MM.1S (cell line): ENCODE data around the gene CD46.
A peak's percentile ranks its signal among the peaks of the same experiment; 100 is the strongest.

Source experiments
- DNase-seq: peaks from one replicate; pipeline ENCODE4 v3.0.0-alpha.2; 2015
- H2AFZ ChIP-seq: fragments of 300-600 bp; sonication (generic); 2 replicates; pipeline ENCODE4 v1.6.0; 2016; ENCODE audit warnings: antibody characterized with exemption, low read length
- H3F3A ChIP-seq: fragments of 300-600 bp; sonication (generic); 2 replicates; pipeline ENCODE4 v1.6.1; 2016; ENCODE audit warnings: mild to moderate bottlenecking, antibody characterized with exemption, low read length, moderate library complexity, mixed read lengths; ENCODE audit not compliant: insufficient read depth
- H3K27ac ChIP-seq: fragments of 300-600 bp; sonication (generic); 2 replicates; pipeline ENCODE4 v1.5.1; 2016; ENCODE audit warnings: mild to moderate bottlenecking, low read length
- H3K27me3 ChIP-seq: fragments of 300-600 bp; sonication (generic); replicated peaks from 2 replicates; pipeline ENCODE4 v1.6.0; 2016; ENCODE audit warnings: low read length; ENCODE audit not compliant: insufficient read depth
- H3K36me3 ChIP-seq: fragments of 300-600 bp; sonication (generic); replicated peaks from 2 replicates; pipeline ENCODE4 v1.6.1; 2016; ENCODE audit warnings: mild to moderate bottlenecking, low read length, mixed read lengths; ENCODE audit not compliant: insufficient read depth
- H3K4me1 ChIP-seq: fragments of 300-600 bp; sonication (generic); 2 replicates; pipeline ENCODE4 v1.6.1; 2016; ENCODE audit warnings: low read length, mixed read lengths
- H3K4me2 ChIP-seq: fragments of 300-600 bp; sonication (generic); 2 replicates; pipeline ENCODE4 v1.6.0; 2016; ENCODE audit warnings: low read depth, low read length
- H3K4me3 ChIP-seq: fragments of 300-600 bp; sonication (generic); 2 replicates; pipeline ENCODE4 v1.5.1; 2016; ENCODE audit warnings: low read length, mixed read lengths
- H3K79me2 ChIP-seq: fragments of 300-600 bp; sonication (generic); 2 replicates; pipeline ENCODE4 v1.6.1; 2016; ENCODE audit warnings: mixed run types, low read length, mixed read lengths
- H3K9ac ChIP-seq: fragments of 300-600 bp; sonication (generic); 2 replicates; pipeline ENCODE4 v1.6.1; 2016; ENCODE audit warnings: low read length, mixed read lengths
- H3K9me2 ChIP-seq: fragments of 300-600 bp; sonication (generic); replicated peaks from 2 replicates; pipeline ENCODE4 v1.6.1; 2016; ENCODE audit warnings: mild to moderate bottlenecking, low read length, mixed read lengths; ENCODE audit not compliant: insufficient read depth
- H3K9me3 ChIP-seq: fragments of 300-600 bp; sonication (generic); replicated peaks from 2 replicates; pipeline ENCODE4 v1.6.1; 2016; ENCODE audit warnings: mild to moderate bottlenecking, low read length, mixed read lengths; ENCODE audit not compliant: insufficient read depth
- H4K20me1 ChIP-seq: fragments of 300-600 bp; sonication (generic); 2 replicates; pipeline ENCODE4 v1.6.1; 2016; ENCODE audit warnings: mild to moderate bottlenecking, low read length, moderate library complexity, mixed read lengths; ENCODE audit not compliant: insufficient read depth
- EZH2 ChIP-seq: fragments of 300-600 bp; sonication (generic); optimal IDR thresholded peaks from 2 replicates; pipeline ENCODE3; 2017; ENCODE audit warnings: low read depth, mild to moderate bottlenecking, antibody characterized with exemption, low read length, mixed read lengths
- EZH2phosphoT487 ChIP-seq: fragments of 300-600 bp; sonication (generic); IDR thresholded peaks from 2 replicates; pipeline ENCODE4 v1.6.1; 2018; ENCODE audit warnings: antibody characterized with exemption, low read length
- TF ChIP-seq, protein P1 (sequence below): fragments of 300-600 bp; sonication (generic); IDR thresholded peaks from 2 replicates; pipeline ENCODE4 v1.5.1; 2016; ENCODE audit warnings: antibody characterized with exemption, low read length, mixed read lengths

Gene CD46

GRCh38 chr1:207820568-207821463, 69.0 kb downstream of the CD46 start:
- Histone ChIP-seq H3F3A (peaks cover 23% of the 10 kb centered on the region), H3K4me1 (peaks cover 39% of the 10 kb centered on the region), H2AFZ (no peak overlapping the region), H3K27ac (no peak overlapping the region), H3K9ac (no peak overlapping the region), H3K4me3 (peak overlapping the region; percentile 77; the same call in 1 of the 2 replicates), H4K20me1 (no peaks in the 10 kb centered on the region; the same call in 1 of the 2 replicates), H3K9me3 (no peaks in the 10 kb centered on the region), H3K79me2 (peaks cover 89% of the 10 kb centered on the region), H3K9me2 (no peaks in the 10 kb centered on the region), H3K36me3 (no peaks in the 10 kb centered on the region), H3K4me2 (peak overlapping the region; percentile 89; the same call in 1 of the 2 replicates), H3K27me3 (no peaks in the 10 kb centered on the region)
- DNase-seq, result no peak
- TF ChIP-seq, protein P1, sequence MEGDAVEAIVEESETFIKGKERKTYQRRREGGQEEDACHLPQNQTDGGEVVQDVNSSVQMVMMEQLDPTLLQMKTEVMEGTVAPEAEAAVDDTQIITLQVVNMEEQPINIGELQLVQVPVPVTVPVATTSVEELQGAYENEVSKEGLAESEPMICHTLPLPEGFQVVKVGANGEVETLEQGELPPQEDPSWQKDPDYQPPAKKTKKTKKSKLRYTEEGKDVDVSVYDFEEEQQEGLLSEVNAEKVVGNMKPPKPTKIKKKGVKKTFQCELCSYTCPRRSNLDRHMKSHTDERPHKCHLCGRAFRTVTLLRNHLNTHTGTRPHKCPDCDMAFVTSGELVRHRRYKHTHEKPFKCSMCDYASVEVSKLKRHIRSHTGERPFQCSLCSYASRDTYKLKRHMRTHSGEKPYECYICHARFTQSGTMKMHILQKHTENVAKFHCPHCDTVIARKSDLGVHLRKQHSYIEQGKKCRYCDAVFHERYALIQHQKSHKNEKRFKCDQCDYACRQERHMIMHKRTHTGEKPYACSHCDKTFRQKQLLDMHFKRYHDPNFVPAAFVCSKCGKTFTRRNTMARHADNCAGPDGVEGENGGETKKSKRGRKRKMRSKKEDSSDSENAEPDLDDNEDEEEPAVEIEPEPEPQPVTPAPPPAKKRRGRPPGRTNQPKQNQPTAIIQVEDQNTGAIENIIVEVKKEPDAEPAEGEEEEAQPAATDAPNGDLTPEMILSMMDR, result no peak
- TF ChIP-seq EZH2phosphoT487, result no peak
- TF ChIP-seq EZH2, result no peak

- peak overlapping the region; percentile 89; the same call in 1 of the 2 replicates for H3K9ac ChIP-seq
- no peak for DNase-seq
- no peaks in the 10 kb centered on the region; the same call in 1 of the 2 replicates for H4K20me1 ChIP-seq
- H3K27me3 ChIP-seq, result no peaks in the 10 kb centered on the region
- H2AFZ ChIP-seq, result no peak overlapping the region
- H3K79me2 ChIP-seq, result peaks cover 84% of the 10 kb centered on the region
- peak overlapping the region; percentile 91; the same call in 1 of the 2 replicates for H3K27ac ChIP-seq
- peak overlapping the region; percentile 89 for H3K4me2 ChIP-seq
- TF ChIP-seq, protein P1, result no peak
- TF ChIP-seq EZH2 (no peak), EZH2phosphoT487 (no peak)
- H3K9me3 ChIP-seq, result no peaks in the 10 kb centered on the region
- peak overlapping the region; percentile 77 for H3K4me3 ChIP-seq
- peaks cover 36% of the 10 kb centered on the region for H3K4me1 ChIP-seq
- no peaks in the 10 kb centered on the region for H3K9me2 ChIP-seq
- H3F3A ChIP-seq, result peaks cover 31% of the 10 kb centered on the region
- no peaks in the 10 kb centered on the region for H3K36me3 ChIP-seq
Measured at GRCh38 chr1:207821464-207822045, 69.7 kb downstream of the CD46 start.

DNA sequence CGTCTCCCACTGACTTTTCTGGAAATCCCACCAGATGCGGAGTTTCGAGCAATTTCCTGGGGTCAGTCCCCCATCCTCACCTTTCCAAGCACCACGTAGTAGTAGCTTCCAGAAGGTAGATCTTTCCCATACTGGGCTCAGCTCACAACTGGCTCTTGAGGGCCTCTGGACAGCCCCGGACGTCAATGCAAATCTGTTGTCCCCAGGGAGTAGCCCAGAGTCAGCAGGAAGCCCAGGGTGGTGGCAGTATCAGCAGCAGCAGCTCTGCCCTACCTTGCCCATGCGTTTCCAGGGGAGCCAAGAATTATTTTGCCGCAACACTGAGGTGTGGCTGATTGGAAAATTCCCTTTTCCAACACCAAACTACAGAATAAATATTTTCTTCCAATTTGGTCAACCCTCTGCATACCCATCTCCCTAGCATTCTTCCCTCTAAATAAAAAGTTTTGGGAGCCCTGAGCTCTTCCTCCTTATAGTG, 70.3 kb downstream of the CD46 start:
- no peaks in the 10 kb centered on the region for H3K36me3 ChIP-seq
- peak overlapping the region; percentile 89 for H3K9ac ChIP-seq
- no peaks in the 10 kb centered on the region for H3K9me3 ChIP-seq
- peaks cover 37% of the 10 kb centered on the region for H3F3A ChIP-seq
- no peaks in the 10 kb centered on the region for H3K27me3 ChIP-seq
- no peaks in the 10 kb centered on the region for H3K9me2 ChIP-seq
- H3K4me2 ChIP-seq, result peak overlapping the region; percentile 89
- DNase-seq, result peak; percentile 53
- H3K4me1 ChIP-seq, result peaks cover 42% of the 10 kb centered on the region
- H2AFZ ChIP-seq, result no peak overlapping the region
- peak overlapping the region; percentile 91; the same call in 1 of the 2 replicates for H3K27ac ChIP-seq
- peak overlapping the region; percentile 77 for H3K4me3 ChIP-seq
- TF ChIP-seq EZH2phosphoT487, result no peak
- TF ChIP-seq EZH2, result no peak
- TF ChIP-seq, protein P1, result no peak
- no peaks in the 10 kb centered on the region; the same call in 1 of the 2 replicates for H4K20me1 ChIP-seq
- H3K79me2 ChIP-seq, result peaks cover 84% of the 10 kb centered on the region
